ENCODE results near the gene METTL1.

Gene METTL1

GRCh38 chr12:57752668-57753000, 19.3 kb downstream of the METTL1 start:
- no peak for DNase-seq

GRCh38 chr12:57751788-57752667, 19.9 kb downstream of the METTL1 start, which contains the start of gene CDK4:
TSS of gene CDK4 (minus strand) at chr12:57752310. CDS start at chr12:57751717, 593 bp downstream.
- DNase-seq, result peak; percentile 95

DNA sequence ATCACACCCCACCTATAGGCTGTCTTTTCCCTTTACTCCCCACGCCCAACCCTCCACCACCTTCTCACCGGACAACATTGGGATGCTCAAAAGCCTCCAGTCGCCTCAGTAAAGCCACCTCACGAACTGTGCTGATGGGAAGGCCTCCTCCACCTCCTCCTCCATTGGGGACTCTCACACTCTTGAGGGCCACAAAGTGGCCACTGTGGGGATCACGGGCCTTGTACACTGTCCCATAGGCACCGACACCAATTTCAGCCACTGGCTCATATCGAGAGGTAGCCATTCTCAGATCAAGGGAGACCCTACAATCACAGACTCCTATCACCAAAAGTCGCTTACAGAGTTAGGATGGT, 20.5 kb downstream of the METTL1 start:
- DNase-seq, result no peak

DNA sequence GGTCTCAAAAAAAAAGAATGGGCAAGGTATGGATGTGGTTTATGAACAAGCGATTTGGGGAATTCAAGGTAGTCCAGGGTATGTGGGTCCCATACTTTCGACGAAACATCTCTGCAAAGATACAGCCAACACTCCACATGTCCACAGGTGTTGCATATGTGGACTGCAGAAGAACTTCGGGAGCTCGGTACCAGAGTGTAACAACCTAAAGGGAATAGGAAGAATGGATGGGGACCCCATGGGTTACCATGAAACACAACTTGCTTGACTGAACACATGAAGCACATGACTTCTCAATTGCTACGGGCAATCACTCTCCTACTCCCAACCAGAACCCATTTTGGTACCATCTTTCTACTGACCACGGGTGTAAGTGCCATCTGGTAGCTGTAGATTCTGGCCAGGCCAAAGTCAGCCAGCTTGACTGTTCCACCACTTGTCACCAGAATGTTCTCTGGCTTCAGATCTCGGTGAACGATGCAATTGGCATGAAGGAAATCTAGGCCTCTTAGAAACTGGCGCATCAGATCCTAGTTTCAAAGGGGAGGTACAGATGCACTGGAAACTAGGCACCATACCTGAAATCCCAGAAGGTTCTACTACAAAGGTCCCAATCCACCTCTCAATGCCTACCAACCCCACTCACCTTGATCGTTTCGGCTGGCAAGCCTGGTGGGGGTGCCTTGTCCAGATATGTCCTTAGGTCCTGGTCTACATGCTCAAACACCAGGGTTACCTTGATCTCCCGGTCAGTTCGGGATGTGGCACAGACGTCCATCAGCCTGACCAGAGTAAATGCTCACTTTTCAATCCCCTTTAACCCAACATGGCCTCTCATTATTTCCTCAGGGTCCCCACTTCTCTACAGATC, 21.1 kb downstream of the METTL1 start:
- DNase-seq, result no peak

DNA sequence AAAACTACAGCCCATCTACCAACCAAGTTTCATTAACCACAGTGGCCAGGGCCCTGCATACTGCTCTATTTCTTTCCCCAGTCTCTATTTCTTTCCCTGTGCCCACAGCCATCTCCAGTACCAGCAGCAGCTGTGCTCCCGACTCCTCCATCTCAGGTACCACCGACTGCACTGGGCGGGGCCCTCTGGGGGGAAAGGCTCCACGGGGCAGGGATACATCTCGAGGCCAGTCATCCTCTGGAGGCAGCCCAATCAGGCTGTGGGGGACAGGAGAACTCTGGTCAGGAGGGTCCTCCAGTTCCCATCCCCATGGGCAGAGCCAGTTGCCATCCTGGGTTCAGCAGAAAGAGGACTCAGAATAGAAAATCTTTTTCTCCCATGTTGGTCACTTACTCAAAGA, 22.8 kb downstream of the METTL1 start:
- no peak for DNase-seq

- DNase-seq, result no peak
These were observed 25.9 kb downstream of the METTL1 start for GRCh38 chr12:57746025-57746424.

- DNase-seq, result no peak
These were observed 26.4 kb downstream of the METTL1 start for GRCh38 chr12:57745485-57745881.

DNA sequence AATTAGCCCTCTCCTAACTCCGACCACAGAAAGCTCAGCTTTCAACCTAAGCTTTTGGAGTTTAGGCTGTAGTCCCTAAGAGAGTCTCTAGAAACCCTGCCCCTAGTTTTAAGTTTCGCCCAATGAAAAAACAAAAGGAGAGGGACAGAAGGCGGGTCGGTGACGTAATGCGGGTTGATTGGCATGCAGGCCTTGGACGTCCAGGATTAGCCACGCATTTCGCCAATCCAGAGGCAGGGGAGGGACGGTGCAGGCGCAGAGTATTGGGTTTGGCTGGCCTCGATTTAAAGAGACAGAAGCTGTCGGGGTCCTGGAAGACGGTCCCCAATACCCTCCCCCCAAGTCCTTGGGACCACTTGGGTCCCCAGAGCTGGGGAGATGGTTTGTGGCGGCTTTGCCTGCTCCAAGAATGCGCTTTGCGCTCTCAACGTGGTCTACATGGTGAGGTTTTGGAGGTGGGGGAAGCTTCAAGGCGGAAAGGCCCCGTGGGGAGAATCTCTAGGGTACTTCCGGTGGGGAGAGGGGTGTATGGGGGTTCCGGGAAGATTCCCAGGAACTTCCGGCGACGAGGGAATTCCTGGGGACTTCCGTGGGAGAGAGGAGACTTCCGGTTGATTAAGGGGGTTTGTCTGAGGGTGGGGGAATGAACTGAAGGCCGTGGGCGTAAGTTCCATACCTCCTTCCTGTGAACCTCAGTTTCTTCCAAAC, 27.0 kb downstream of the METTL1 start, which contains the start of gene TSPAN31:
Gene TSPAN31, plus strand, starts transcription at position 263 of the 708 bp plus-strand sequence. Its CDS starts 116 bp downstream, at position 379.
- DNase-seq, result peak; percentile 92

- DNase-seq, result no peak
These were observed 27.6 kb downstream of the METTL1 start for GRCh38 chr12:57744194-57744776.

GRCh38 chr12:57743769-57744168, 28.1 kb downstream of the METTL1 start:
- no peak for DNase-seq

DNA sequence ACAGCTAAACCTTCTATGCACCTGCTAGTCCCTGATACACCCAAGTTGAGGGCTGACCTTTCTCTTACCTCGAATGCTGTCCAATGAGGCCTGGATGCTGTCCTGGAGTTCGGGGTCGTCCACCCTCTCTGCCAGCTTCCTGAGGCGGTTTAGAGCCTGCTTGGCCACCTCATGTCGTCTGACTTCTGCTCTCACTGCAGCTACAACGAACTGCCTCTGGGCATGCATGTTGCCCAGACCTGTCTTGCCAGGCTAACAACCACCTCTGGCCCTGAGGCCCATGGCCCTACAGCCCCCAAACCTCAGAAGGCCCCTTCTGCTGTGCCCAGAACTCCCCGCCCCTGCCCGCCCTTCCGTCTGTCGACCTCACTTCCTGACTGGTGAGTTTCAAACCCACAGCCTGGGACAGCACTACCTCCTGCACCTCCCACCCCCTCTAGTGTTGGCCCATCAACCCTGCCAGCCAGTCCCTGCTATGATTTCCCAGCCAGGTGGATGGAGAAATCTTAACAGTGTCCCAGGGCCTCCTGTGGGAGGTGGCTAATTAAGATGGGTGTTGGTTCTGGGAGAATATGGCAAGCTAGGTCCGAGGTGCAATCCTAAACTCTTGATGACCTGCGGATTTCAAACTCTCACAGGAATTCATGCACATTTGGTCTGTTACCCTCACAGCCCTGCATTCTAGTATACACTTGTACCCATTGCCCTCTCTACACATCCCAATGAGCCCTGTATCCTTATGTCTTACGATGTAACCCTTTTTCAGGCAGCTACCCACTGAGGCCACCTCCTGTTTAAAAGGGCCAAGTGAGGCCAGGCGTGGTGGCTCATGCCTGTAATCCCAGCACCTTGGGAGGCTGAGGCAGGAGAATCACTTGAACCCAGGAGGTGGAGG, 29.8 kb downstream of the METTL1 start:
- no peak for DNase-seq

GRCh38 chr12:57741413-57741789, 30.5 kb downstream of the METTL1 start:
- DNase-seq, result no peak

DNA sequence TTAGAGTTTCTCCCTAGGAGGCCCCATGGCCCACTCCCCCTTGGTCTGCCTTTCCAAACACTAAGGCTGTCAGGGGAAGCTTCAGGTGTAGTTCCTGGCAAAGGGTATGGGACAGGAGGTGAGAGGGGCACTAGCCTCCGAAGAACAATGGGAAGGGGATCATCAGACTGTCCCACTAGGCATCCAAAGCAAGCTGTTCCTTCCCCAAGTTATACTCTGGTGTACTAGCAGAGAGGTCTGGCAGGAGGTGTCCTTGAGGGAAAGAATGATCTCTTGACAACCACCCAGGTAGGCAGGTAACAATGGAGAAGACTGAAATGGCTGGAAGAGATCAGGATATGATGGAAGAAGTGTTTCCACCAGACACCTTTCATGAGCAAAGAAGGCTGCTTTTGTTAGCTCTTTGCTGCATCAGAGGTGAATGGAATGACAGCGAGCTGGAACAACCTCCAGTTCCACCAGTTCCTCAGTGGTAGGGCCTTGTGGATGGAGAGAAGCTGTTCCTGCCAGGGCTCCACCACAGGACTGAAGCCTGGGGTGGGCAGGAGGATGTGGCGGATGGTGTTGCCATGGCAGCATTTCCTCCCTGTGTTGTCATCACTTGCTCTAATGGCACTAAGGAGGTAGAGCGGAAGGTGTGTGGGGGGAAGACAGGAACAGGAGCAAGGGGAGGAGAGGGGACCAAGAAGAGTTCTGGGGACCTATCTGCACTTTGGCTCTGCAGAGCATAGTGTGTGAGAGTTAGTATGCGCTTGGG, 31.1 kb downstream of the METTL1 start:
- no peak for DNase-seq

- DNase-seq, result no peak
These were observed 31.9 kb downstream of the METTL1 start for GRCh38 chr12:57739914-57740538.

- no peak for DNase-seq
These were observed 32.5 kb downstream of the METTL1 start for GRCh38 chr12:57739387-57739786.

- no peak for DNase-seq
These were observed 33.2 kb downstream of the METTL1 start, which contains the start of gene AGAP2 for GRCh38 chr12:57738661-57739237. TSS of gene AGAP2 (minus strand) at chr12:57738742. CDS start at chr12:57738246, 496 bp downstream.

GRCh38 chr12:57737467-57738460, 34.1 kb downstream of the METTL1 start:
- no peak for DNase-seq

GRCh38 chr12:57736741-57737466, 35.0 kb downstream of the METTL1 start:
- DNase-seq, result no peak
